HEK293 (cell line): Measurements from ENCODE around the gene DNAAF5.

Experiments
- CTCF ChIA-PET: fragments of 350-600 bp; formaldehyde crosslinking; extraction: SDS; loops from one replicate; lab custom pipeline; 2021; ENCODE audit warnings: antibody characterized with exemption; lab: Yijun Ruan, JAX
- POLR2A ChIA-PET: fragments of 300-600 bp; formaldehyde crosslinking; extraction: SDS; loops from one replicate; lab custom pipeline; 2020; ENCODE audit warnings: antibody characterized with exemption, inconsistent platforms; lab: Yijun Ruan, JAX
- H3K27ac ChIP-seq: fragments of 200-500 bp; sonication (Bioruptor generic); 2 replicates; pipeline ENCODE4 v1.5.1; 2014; ENCODE audit warnings: low read depth, low read length, control low read depth, inconsistent platforms; ENCODE audit errors: extremely low read depth
- H3K36me3 ChIP-seq, 2 experiments: fragments of 200-500 bp in 1 of 2; sonication (Bioruptor generic) in 1 of 2; 1 replicate in 1 of 2; 2 replicates in 1 of 2; pipeline ENCODE4 v1.5.1; 2014 to 2017; ENCODE audit warnings: inconsistent platforms in 2 of 2, low read length in 2 of 2; ENCODE audit not compliant: control insufficient read depth in 2 of 2, insufficient read depth in 1 of 2
- H3K4me1 ChIP-seq: fragments of 200-500 bp; sonication (Bioruptor generic); 2 replicates; pipeline ENCODE4 v1.5.1; 2014; ENCODE audit warnings: mild to moderate bottlenecking, low read length, inconsistent platforms; ENCODE audit not compliant: control insufficient read depth, insufficient read depth
- H3K4me3 ChIP-seq: 2 replicates; pipeline ENCODE4 v1.5.1; 2011; ENCODE audit warnings: low read depth, mild to moderate bottlenecking, control low read depth, low read length, moderate library complexity
- H3K9me3 ChIP-seq: fragments of 200-500 bp; sonication (Bioruptor generic); 2 replicates; pipeline ENCODE4 v1.5.1; 2014; ENCODE audit warnings: low read depth, low read length, inconsistent platforms; ENCODE audit not compliant: control insufficient read depth, insufficient read depth
- BCL11A ChIP-seq: fragments of 450-650 bp; formaldehyde crosslinking; IDR thresholded peaks from 2 replicates; pipeline ENCODE4 v1.5.1; 2016; ENCODE audit warnings: low read depth, missing biosample characterization, missing genetic modification characterization
- GLI4 ChIP-seq: fragments of 450-650 bp; formaldehyde crosslinking; IDR thresholded peaks from 2 replicates; pipeline ENCODE4 v1.5.1; 2016; ENCODE audit warnings: missing biosample characterization, missing genetic modification characterization
- GLIS1 ChIP-seq: fragments of 450-650 bp; formaldehyde crosslinking; IDR thresholded peaks from 2 replicates; pipeline ENCODE4 v1.5.1; 2016; ENCODE audit warnings: missing biosample characterization, missing genetic modification characterization
- IKZF3 ChIP-seq: fragments of 450-650 bp; IDR thresholded peaks from 2 replicates; pipeline ENCODE4 v1.5.0; 2018; ENCODE audit warnings: missing biosample characterization, mild to moderate bottlenecking, missing genetic modification characterization, moderate library complexity
- KLF10 ChIP-seq: fragments of 450-650 bp; IDR thresholded peaks from 2 replicates; pipeline ENCODE4 v1.5.1; 2018; ENCODE audit warnings: missing biosample characterization, mild to moderate bottlenecking, missing genetic modification characterization
- MZF1 ChIP-seq: fragments of 450-650 bp; formaldehyde crosslinking; IDR thresholded peaks from 2 replicates; pipeline ENCODE4 v1.5.1; 2017; ENCODE audit warnings: missing biosample characterization, missing genetic modification characterization, borderline replicate concordance
- ZBTB10 ChIP-seq: fragments of 450-650 bp; formaldehyde crosslinking; IDR thresholded peaks from 2 replicates; pipeline ENCODE4 v1.5.1; 2016; ENCODE audit warnings: missing biosample characterization, missing genetic modification characterization
- ZFP41 ChIP-seq: fragments of 450-650 bp; formaldehyde crosslinking; IDR thresholded peaks from 2 replicates; pipeline ENCODE4 v1.5.1; 2016; ENCODE audit warnings: missing biosample characterization, missing genetic modification characterization, borderline replicate concordance
- ZNF140 ChIP-seq: fragments of 450-650 bp; formaldehyde crosslinking; IDR thresholded peaks from 2 replicates; pipeline ENCODE4 v1.5.1; 2016; ENCODE audit warnings: missing biosample characterization, missing genetic modification characterization
- ZNF23 ChIP-seq: fragments of 450-650 bp; formaldehyde crosslinking; IDR thresholded peaks from 2 replicates; pipeline ENCODE4 v1.5.1; 2016; ENCODE audit warnings: missing biosample characterization, missing genetic modification characterization, borderline replicate concordance
- ZNF398 ChIP-seq: fragments of 450-650 bp; formaldehyde crosslinking; IDR thresholded peaks from 2 replicates; pipeline ENCODE4 v1.5.1; 2017; ENCODE audit warnings: missing biosample characterization, missing genetic modification characterization
- ZNF529 ChIP-seq: fragments of 450-650 bp; formaldehyde crosslinking; IDR thresholded peaks from 2 replicates; pipeline ENCODE4 v1.5.1; 2017; ENCODE audit warnings: missing genetic modification characterization, missing biosample characterization; ENCODE audit not compliant: insufficient replicate concordance
- ZNF555 ChIP-seq: fragments of 450-650 bp; formaldehyde crosslinking; conservative IDR thresholded peaks from 2 replicates; pipeline ENCODE4 v1.5.1; 2017; ENCODE audit warnings: missing biosample characterization, mild to moderate bottlenecking, missing genetic modification characterization, inconsistent platforms
- ZNF585B ChIP-seq: fragments of 450-650 bp; formaldehyde crosslinking; IDR thresholded peaks from 2 replicates; pipeline ENCODE4 v1.5.1; 2016; ENCODE audit warnings: missing biosample characterization, missing genetic modification characterization
- ZNF623 ChIP-seq: fragments of 450-650 bp; formaldehyde crosslinking; IDR thresholded peaks from 2 replicates; pipeline ENCODE4 v1.5.1; 2016; ENCODE audit warnings: missing biosample characterization, missing genetic modification characterization
- ZNF639 ChIP-seq: fragments of 450-650 bp; formaldehyde crosslinking; IDR thresholded peaks from 2 replicates; pipeline ENCODE4 v1.5.1; 2016; ENCODE audit warnings: missing biosample characterization, missing genetic modification characterization
- ZNF664 ChIP-seq: fragments of 450-650 bp; formaldehyde crosslinking; IDR thresholded peaks from 2 replicates; pipeline ENCODE4 v1.5.1; 2016; ENCODE audit warnings: missing biosample characterization, missing genetic modification characterization
- ZNF670 ChIP-seq: fragments of 450-650 bp; formaldehyde crosslinking; IDR thresholded peaks from 2 replicates; pipeline ENCODE4 v1.5.1; 2016; ENCODE audit warnings: missing biosample characterization, missing genetic modification characterization, low read depth
- ZNF677 ChIP-seq: fragments of 450-650 bp; IDR thresholded peaks from 2 replicates; pipeline ENCODE4 v1.5.0; 2018; ENCODE audit warnings: missing biosample characterization, mild to moderate bottlenecking, missing genetic modification characterization, moderate library complexity
- ZNF776 ChIP-seq: fragments of 450-650 bp; formaldehyde crosslinking; IDR thresholded peaks from 2 replicates; pipeline ENCODE4 v1.5.0; 2017; ENCODE audit warnings: missing biosample characterization, missing genetic modification characterization, borderline replicate concordance
- ZNF785 ChIP-seq: fragments of 450-650 bp; formaldehyde crosslinking; IDR thresholded peaks from 2 replicates; pipeline ENCODE4 v1.5.1; 2016; ENCODE audit warnings: missing biosample characterization, missing genetic modification characterization
- ZSCAN23 ChIP-seq: fragments of 450-650 bp; formaldehyde crosslinking; IDR thresholded peaks from 2 replicates; pipeline ENCODE4 v1.5.1; 2016; ENCODE audit warnings: missing biosample characterization, missing genetic modification characterization
- TF ChIP-seq, protein P1 (sequence below): fragments of 450-650 bp; formaldehyde crosslinking; IDR thresholded peaks from 2 replicates; pipeline ENCODE4 v1.5.1; 2016; ENCODE audit warnings: missing biosample characterization, missing genetic modification characterization
- TF ChIP-seq, protein P2 (sequence below): fragments of 450-650 bp; formaldehyde crosslinking; IDR thresholded peaks from 2 replicates; pipeline ENCODE4 v1.5.1; 2016; ENCODE audit warnings: missing biosample characterization, missing genetic modification characterization

The DNAAF5 gene

GRCh38 chr7:783556-784490 lies 57.3 kb downstream of the DNAAF5 start:
- no peak overlapping the region for H3K4me3 ChIP-seq
- H3K36me3 ChIP-seq = peaks cover 10 to 70% of the 10 kb centered on the region in 2 experiments
- H3K27ac ChIP-seq = no peak overlapping the region
- H3K4me1 ChIP-seq = no peaks in the 10 kb centered on the region
- H3K9me3 ChIP-seq = no peaks in the 10 kb centered on the region
- ChIA-PET CTCF (no interaction called here), POLR2A (no interaction called here)
- TF ChIP-seq BCL11A (tag by site-specific recombination) = no peak
- no peak for TF ChIP-seq ZSCAN23 (tag by site-specific recombination)
- TF ChIP-seq MZF1 (tag by site-specific recombination) = no peak
- no peak for TF ChIP-seq ZNF677 (tag by site-specific recombination)
- TF ChIP-seq GLI4 (tag by site-specific recombination) = no peak
- TF ChIP-seq ZNF670 (tag by site-specific recombination) = no peak
- TF ChIP-seq ZNF585B (tag by site-specific recombination) = no peak
- no peak for TF ChIP-seq ZNF776
- no peak for TF ChIP-seq ZNF623 (tag by site-specific recombination)
- no peak for TF ChIP-seq ZNF555 (tag by site-specific recombination)
- TF ChIP-seq ZNF529 = no peak
- no peak for TF ChIP-seq IKZF3 (tag by site-specific recombination)
- TF ChIP-seq ZNF398 (tag by site-specific recombination) = no peak
- no peak for TF ChIP-seq ZNF140 (tag by site-specific recombination)
- no peak for TF ChIP-seq ZNF785 (tag by site-specific recombination)
- TF ChIP-seq, protein P1, sequence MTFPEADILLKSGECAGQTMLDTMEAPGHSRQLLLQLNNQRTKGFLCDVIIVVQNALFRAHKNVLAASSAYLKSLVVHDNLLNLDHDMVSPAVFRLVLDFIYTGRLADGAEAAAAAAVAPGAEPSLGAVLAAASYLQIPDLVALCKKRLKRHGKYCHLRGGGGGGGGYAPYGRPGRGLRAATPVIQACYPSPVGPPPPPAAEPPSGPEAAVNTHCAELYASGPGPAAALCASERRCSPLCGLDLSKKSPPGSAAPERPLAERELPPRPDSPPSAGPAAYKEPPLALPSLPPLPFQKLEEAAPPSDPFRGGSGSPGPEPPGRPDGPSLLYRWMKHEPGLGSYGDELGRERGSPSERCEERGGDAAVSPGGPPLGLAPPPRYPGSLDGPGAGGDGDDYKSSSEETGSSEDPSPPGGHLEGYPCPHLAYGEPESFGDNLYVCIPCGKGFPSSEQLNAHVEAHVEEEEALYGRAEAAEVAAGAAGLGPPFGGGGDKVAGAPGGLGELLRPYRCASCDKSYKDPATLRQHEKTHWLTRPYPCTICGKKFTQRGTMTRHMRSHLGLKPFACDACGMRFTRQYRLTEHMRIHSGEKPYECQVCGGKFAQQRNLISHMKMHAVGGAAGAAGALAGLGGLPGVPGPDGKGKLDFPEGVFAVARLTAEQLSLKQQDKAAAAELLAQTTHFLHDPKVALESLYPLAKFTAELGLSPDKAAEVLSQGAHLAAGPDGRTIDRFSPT (tag by site-specific recombination) = no peak
- TF ChIP-seq ZNF664 (tag by site-specific recombination) = no peak
- TF ChIP-seq ZBTB10 (tag by site-specific recombination) = no peak

- CTCF ChIA-PET = no interaction called here
- Histone ChIP-seq H3K27ac (no peak overlapping the region), H3K4me1 (no peaks in the 10 kb centered on the region), H3K9me3 (no peaks in the 10 kb centered on the region), H3K36me3 (peaks cover 10 to 61% of the 10 kb centered on the region in 2 experiments), H3K4me3 (no peak overlapping the region)
- POLR2A ChIA-PET = no interaction called here
- no peak for TF ChIP-seq GLIS1
- no peak for TF ChIP-seq ZSCAN23 (tag by site-specific recombination)
- TF ChIP-seq, protein P2, sequence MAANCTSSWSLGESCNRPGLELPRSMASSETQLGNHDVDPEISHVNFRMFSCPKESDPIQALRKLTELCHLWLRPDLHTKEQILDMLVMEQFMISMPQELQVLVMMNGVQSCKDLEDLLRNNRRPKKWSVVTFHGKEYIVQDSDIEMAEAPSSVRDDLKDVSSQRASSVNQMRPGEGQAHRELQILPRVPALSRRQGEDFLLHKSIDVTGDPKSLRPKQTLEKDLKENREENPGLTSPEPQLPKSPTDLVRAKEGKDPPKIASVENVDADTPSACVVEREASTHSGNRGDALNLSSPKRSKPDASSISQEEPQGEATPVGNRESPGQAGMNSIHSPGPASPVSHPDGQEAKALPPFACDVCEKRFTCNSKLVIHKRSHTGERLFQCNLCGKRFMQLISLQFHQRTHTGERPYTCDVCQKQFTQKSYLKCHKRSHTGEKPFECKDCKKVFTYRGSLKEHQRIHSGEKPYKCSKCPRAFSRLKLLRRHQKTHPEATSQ (tag by site-specific recombination) = no peak
- no peak for TF ChIP-seq ZFP41 (tag by site-specific recombination)
- no peak for TF ChIP-seq ZNF639 (tag by site-specific recombination)
- TF ChIP-seq ZNF23 (tag by site-specific recombination) = no peak
- TF ChIP-seq KLF10 (tag by site-specific recombination) = no peak
Measured at GRCh38 chr7:784971-785370, 58.5 kb downstream of the DNAAF5 start.
